CD1c-positive myeloid dendritic cell (primary cell): ENCODE measurements around the gene DSCAML1.

ENCODE experiments used
- DNase-seq: peaks from one replicate; pipeline ENCODE4 v3.0.0-alpha.2; 2016; ENCODE audit errors: extremely low spot score

Gene DSCAML1

DNA sequence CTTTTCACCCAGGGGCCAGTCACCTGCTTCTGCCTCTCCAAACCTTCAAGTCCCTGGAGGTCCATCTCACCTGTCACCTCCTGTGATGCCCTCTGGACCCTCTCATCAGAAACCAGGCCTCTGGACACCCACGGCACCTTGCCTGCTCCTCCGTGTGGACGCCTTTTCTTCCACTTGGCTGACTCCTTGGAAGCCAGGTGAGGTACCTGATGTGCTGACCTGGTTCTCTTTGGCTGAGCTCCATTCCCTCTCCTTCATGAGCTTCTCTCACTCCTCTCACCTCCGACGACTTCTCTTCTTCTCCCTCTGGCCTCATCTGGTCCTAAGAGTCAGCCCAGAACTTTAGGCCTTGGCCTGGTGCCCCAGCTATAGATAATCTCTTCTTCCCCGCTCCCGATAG lies 370.1 kb downstream of the DSCAML1 start:
- DNase-seq, result no peak

DNA sequence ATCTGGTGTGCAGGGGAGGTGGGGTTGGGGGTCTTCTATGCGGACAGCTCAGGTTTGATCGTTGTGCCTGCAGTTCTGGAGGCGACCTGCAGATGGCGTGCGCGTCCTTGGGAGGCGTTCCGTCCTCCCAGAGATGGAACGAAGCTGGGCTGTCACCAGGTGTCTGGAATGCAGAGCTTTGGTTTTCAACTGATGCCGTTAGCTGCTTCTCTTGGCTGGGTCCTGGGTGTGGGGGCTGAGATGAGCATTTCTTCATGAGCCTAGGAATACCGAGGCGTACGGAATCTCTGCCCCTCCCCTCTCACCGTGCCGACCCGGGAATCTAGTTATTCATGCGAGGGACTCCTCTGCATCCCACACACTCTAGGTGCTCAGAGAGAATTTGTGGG lies 370.7 kb downstream of the DSCAML1 start:
- peak; percentile 64 for DNase-seq

DNA sequence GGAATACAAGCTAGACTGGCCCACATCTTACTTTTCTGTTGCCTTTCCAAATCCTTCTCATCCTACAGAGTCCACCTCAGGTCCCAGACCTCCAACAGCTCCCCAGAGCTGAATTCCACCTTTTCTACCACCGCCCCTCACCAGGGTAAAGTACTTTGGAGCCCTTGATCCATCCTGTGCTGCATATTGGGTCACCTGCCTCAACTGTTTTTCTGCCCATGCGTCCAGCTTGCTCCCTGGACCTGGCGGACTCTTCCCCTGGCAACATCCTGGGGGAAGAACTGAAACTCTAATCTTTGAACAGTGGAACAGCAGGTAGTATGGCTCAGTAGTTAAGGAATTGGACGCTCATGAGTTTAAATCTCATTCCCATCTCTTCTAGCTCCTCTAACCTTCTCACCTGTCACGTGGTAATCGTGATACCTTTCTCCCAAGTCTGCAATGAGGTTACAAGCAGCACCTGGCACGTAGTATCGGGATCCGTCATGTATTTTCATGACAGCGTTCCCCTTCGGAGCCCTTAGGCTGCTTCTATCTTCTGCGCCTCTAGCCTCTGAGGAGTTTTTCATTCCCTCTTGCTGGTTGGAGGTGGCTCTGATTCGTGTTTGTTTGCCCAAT lies 371.2 kb downstream of the DSCAML1 start:
- no peak for DNase-seq

DNA sequence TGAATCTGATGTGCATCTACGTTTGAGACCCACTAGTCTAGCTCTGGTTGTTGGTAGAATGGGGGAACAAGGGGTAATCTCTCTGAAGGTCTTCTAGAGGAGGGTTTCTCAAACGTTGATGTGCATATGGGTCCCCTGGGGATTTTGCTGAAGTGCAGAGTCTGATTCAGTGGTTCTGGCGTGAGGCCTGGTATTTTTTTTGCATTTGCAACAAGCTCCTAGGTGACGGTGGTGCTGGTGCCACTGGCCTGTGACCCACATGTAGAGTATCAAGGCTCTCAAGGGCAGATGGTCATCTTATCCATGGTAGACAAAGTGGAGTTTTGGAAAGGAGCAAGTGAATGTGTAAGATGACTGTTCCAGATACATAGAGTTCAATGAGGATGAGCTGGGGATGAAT lies 372.2 kb downstream of the DSCAML1 start:
- no peak for DNase-seq

DNA sequence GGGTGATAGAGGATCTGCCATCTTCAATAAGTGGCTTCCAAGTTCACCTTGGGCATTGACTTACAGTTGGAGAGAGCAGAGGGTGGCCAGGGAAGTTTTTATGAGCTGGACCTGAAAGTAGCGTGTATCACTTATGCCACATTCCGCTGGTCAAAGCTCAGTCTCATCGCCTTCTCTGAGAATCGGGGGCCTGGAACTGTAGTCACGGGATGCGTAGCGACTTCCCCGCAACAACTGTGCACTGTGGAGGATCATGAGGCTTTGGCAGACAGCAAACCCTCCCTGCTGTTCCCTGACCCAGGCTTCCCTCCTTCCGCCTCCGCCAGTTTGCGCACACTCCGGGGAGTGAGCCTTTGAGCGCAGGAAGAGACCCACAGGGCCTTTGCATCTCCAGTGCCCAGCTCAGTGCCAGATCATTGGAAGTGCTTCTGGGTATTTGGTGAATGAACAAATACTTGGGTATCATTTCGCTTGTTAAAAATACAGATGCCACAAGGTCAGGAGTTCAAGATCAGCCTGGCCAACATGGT lies 373.9 kb downstream of the DSCAML1 start:
- no peak for DNase-seq

DNA sequence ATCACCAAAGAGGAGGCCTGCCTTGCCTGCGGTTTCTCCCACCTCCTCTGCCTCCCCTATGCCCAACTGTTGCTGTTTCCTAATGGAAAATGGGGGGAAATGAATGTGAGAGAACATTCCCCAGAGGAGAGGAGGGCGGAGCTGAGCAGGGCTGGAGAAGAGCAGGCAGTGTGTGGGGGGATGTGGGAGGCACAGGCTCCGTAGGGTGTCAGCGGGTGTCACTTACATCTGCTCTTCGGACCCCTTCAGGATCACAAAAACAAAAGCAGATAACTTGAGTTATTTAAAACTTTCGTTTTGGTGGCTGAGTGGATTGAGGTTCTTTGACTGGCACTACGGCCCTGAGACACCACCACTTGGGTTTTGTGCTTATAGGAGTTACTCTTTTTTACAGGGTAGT lies 375.5 kb downstream of the DSCAML1 start:
- no peak for DNase-seq

DNA sequence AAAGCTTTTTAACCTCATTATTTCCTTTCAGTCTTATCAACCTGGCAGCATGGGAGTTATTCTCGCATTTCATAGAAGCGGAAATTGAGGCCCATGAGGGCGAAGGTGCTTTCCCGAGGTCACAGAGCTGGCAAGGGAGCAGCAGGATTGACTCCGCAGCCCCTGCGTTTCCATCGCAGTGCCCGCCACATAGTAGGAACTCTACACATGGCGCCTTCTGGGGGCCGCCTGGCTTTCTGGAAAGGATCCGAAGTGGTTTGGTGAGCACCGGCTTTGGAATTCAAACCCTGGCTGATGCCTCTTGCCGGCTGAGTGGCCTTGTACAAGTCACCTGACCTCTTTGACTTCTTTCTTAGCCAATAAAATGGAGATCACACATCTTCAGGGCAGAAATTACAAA lies 376.0 kb downstream of the DSCAML1 start:
- no peak for DNase-seq

DNA sequence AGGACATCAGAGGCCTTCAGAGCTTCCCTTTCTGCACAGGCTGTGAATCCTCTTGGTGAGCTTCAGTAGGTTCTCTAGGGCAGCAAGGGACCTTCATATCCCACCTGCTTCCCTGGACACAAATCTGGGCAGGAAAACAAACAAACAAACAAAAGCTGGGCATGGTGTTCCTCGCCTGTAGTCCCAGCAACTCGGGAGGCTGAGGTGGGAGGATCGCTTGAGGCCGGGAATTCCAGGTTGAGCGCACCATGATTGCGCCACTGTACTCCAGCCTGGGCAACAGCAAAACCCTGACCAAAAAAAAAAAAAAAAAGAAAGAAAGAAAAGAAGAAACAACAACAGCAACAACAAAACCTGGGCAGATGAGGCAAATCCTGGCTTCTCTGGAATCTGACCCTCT lies 376.4 kb downstream of the DSCAML1 start:
- DNase-seq, result no peak

DNA sequence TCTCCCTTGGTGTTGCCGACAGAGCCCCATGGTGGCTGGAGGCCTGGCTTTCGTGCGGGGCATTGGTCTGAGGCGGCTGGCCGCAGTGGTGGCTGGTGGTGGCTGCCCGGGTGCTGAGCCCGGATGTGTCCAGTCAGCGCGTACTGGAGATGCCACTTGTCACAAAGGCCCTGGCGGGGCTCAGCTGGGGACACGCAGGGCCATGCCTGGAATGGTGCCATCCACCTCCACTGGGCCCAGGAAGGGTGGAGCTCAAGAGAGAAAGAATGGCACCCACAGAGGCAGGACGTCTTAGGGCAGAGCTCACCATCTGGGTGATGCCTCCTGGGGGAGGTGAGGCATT lies 376.9 kb downstream of the DSCAML1 start:
- no peak for DNase-seq

DNA sequence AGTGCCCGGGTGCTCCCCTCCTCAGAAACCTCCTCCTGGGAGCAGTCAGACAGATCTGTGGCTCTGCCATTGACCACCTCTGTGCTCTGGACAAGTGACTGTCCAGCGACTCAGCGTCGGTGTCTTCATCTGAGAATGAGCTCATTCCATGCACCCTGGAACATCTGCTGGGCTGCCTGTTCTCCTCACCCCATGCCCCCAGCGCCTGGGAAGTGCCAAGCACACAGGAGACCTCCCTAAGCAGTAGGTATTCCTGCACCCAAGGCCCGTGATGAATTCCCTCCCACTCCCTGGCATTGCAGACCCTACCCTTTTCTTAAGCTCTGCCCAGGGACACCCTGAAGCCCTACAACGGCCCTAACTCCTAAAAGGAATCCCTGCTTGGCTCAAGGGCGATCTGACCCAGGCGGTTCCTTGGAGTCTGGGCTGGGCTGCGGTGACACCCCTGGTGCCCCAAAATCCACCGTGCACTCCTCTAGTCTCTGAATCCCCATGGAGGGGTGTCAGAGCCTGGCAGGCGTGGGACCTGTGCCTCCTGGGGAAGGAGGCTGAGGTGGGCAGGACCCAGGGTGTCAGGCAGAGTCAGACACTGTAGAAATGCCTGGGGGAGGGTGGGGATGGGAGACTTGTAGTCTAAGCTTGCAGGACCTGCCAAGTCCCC lies 377.4 kb downstream of the DSCAML1 start:
- DNase-seq, result no peak

DNA sequence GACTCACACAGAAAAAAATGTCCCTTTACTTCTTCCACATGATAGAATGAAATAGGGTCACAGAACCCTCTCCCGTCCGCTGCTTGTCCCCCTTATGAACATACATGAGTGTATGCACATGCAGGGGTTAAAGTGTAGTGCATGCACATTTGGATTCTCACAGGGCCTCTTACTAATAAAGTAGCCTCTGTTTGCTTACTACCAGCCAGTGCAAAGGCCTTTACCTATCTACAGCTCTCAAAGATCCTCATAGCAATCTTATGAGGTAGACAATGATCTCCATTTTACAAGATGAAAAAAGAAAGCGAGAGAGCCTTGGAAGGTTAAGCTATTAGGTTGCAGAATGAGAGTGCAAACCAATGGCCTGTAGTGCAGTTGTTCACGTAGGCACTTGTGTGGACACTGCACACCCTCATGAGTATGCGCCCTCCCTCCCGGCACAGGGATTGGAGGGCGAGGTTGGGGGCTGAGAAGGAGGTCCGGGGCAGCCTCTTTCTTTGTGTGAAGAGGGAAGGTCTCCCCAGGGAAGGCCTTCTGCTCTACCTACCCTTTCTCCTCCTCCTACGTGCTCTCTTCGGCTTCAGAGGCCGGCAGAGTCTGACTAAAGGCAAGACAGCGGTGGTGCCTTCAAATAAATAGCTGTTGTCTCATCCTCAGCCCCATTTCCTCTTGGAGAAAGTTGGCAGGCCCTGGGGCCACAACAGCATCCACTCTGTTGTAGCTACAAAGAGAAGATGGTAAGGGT lies 378.1 kb downstream of the DSCAML1 start:
- no peak for DNase-seq

DNA sequence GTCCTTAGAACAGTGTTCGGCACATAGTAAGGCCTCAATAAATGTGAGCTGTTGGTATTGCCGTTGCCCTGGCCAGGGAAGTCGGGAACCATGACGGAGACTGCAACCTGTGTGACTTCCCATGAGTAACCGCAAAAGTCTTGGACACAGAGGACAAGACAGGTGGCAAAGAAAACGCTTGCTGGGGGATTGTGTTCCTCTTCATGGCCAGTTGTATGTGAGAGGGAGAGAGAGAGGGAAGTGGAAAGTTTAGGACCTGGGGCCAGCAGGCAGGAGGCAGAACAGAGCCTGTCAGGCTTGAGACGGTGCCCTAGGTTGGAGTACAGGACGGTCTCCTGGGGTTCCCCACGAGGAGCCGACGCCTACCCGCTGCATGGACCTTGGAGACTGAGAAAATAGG lies 379.2 kb downstream of the DSCAML1 start:
- no peak for DNase-seq

DNA sequence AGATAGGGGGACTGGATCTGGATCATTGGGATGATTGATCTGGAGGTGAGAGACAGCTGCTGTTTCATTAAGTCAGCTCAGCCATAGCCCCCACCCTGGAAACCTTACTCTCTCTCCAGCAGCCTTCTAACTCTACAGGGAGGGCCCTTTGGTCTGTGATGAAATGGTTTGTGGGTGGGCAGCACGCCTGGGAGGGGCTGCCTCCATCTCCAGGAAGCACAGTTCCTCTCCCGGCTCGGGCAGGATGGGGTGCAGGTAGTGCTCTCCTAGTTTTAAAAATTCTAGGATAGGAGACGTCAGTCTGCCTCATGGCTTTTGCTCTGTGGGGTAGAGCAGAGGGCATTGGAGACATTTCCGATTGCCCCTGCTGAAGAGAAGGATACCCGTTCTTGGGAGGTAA lies 379.7 kb downstream of the DSCAML1 start:
- DNase-seq, result no peak

DNA sequence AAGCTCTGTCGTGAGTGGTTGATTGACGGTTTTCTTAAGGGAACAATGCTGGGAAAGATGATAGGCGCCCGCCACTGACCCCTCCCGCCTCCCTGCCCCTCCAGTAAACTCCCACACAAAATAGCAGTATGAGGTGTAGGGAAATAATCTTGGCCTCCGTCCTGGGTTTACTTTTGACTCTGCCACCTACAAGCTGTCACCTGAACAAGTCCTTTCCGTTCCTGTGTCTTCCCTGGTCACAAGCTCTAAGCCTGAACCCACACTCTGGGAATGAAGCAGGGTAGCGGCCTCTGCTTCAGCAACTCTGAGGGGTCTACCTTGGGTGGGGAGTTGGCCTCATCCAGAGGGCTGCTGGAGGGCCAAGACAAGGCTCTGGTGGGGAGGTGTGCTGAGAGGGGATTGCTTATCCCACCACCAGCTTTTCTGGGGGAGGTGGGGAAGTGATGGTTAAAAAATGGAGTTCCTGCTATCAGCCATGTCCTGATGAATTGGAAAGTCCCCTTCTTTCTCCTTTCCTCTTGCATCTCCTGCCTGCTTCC lies 381.6 kb downstream of the DSCAML1 start:
- no peak for DNase-seq

DNA sequence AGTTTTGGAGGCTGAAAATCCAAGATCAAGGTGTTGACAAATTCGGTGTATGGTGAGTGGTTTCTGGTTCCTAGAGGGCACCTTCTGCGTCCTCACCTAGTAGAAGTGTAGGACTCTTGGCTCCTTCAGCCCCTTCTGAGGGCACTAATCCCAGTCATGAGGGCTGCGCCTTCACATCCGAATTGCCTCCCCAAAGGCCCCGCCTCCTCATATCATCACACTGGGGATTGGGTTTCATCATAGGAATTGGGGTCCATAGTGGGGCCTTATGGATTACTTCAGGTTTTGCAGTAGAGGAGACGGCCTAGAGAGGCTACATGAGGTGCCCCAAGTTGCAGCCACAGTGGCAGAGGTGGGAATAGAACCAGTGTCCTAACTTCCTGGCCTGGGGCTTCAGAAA lies 382.3 kb downstream of the DSCAML1 start:
- DNase-seq, result no peak

DNA sequence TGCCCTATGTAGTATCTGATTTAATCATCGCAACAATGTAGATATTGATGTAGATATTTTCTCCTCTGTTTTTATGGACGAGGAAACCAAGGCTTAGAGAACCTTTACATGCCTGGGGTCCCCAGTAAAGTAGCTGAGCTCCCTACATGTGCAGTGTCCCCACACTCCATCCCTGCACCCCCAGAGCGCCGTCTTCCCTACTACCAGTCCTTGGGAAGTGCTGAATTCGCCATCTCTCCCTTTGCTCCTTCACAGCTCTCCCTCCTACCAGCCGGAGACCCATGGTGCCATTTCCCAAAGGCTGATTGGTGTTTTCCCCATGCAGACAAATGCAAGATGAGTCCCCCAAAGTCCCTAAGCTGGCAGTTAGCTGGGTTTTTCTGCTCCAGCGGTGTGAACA lies 383.4 kb downstream of the DSCAML1 start:
- no peak for DNase-seq

DNA sequence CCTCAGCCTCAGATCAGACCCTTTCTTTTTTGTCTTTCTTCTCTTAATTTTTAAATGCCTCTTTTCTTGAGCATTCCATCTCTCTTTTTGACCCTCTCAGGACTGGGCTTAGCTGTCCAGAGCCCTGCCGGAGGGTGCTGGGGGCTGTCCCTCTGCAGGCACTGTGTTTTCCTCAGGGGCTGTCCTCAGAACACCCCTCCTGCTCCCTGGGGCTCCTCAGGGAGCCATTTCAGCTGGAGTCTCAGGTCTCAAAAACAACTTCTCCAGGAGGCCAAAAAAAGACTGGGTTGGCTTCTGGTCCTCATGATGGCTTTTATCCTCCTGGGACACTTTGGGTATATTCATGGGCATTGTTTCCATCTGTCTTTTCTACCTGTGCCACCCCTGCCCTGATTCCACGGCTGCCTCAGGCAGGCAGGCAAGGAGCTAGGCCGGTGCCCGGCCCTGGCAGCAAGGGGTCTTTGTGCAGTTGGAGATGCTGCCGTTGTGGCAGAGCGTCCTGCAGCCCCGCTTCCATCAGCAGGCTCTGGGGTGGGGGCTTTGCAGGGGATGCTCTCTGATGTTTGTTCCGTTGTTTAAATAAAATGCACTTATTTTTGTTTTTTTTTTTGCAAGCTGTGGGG lies 384.3 kb downstream of the DSCAML1 start:
- DNase-seq, result no peak

DNA sequence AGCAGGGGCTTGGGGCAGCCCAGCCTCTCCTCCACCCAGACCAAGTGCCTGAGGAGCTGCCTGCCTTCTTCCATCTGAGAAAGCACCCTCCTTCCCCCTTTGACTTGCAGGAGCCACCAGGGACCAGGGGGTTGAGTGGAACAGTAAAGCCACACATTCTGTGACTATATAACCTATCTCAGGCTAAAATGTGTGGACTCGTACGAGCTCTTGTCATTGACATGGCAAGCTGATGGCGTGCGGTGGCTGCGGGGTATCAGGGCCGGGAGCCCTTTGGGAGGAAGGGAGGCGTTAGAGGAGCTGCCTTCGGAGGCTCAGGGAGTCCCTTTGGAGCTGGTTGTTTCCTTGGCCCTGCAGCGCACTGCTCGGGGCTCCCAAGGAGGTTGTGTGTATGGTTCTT lies 384.8 kb downstream of the DSCAML1 start:
- no peak for DNase-seq

DNA sequence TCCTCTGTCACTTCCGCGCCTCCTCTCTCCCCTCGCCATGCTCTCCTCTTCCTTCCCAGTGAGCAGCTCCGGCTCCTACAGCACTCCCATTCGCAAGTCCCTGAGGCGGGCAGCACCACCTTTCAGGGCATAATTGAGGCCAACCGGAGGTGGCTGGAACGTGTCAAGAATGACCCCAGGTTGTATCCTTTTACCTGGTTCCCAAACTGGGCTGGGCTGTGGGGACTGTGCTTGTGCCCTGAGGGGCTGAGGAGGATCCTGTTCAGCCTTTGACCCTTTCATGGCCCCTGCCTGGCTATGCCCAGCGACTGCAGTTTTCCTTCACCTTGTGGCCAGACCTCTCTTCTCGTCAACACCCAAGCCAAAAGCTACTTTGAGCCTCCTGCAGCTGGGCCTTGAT lies 385.3 kb downstream of the DSCAML1 start:
- DNase-seq, result no peak

DNA sequence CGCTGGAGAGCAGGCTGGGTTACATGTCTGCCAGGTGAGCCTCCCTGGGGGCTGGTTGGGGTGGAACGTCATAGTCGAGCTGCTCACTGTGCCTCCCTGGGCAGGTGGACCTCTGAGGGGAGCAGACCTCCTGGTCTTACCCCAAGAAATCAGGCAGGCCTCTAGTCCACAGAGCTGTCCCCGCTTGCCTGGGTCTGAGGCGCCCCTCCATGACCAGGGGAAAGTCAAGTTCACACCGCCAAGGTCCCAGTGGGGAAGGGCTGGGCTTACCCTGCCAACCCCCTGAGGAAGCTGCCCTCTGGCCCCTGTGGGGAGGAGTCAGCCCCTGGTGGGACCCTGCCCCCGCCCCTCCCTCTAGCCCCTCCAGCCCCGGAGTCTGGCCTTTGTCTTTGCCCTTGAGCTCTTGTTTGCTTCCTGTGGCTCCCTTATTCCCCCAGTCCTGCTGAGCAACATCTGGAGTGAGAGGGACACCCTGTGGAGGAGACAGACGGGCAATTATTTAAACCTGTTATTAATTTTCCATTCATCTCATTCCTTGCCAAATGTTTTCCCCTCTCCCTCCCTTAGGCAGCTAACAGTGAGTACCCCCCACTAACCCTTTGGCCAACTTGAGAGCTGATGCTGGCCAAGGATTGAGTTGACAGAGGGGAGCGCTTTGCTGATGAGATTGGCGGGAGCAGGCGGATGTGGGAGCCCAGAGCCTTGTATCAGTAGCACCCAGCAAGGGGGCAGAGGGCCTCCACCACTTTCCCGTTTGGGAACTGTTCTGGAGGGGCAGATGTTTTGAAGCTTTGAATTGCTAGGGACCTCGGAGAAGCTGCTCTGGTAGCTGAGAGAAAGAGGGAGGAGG lies 385.9 kb downstream of the DSCAML1 start:
- no peak for DNase-seq

DNA sequence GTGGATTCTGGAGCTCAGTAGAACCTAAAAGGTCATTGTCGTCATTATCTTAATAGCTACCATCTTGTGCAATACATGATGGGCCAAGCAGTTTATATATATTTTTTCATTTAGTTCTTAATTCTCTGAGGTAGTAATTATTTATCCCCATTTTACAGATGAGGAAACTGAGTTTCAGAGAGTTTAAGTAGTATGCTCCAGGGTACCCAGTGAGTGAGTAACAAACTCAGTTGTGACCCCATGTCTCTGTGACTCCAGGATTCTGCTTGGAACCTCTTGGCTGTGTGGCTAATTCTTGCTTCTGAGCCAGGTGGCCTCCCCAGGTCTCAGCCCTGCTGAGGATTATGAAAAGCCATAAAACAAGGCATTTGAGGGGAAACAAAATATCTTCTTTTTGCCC lies 386.8 kb downstream of the DSCAML1 start:
- DNase-seq, result no peak

DNA sequence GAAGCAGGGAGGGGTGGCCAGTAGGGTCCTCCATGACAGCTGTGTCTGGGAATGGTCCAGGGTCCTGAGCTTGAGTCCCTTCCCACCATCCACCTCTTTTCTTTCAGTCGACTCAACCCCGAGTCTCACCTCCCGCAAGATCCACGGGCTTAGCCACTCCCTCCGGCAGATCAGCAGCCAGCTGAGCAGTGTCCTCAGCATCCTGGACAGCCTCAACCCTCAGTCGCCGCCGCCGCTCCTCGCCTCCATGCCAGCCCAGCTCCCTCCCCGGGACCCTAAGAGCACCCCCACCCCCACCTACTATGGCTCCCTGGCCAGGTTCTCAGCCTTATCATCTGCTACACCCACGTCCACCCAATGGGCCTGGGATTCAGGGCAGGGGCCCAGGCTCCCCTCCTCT lies 387.5 kb downstream of the DSCAML1 start:
- DNase-seq, result no peak
